GM21529 (cell line): ENCODE measurements around the gene ST3GAL3.

Source experiments
- ATAC-seq: cut with Tn5 transposase; IDR thresholded peaks from one replicate; pipeline ENCODE4 v1.9.1; 2021; ENCODE audit not compliant: unreplicated experiment

Gene ST3GAL3

GRCh38 chr1:43977376-43978263, 270.3 kb downstream of the ST3GAL3 start:
- no peak for ATAC-seq

- no peak for ATAC-seq
These were observed 270.9 kb downstream of the ST3GAL3 start for GRCh38 chr1:43978264-43978550.

- no peak for ATAC-seq
These were observed 271.4 kb downstream of the ST3GAL3 start, which contains the start of gene B4GALT2 for GRCh38 chr1:43978551-43979260. Gene B4GALT2, plus strand, starts transcription at chr1:43979210. Its CDS starts 1,951 bp downstream, at chr1:43981161.

GRCh38 chr1:43979261-43979527, 271.9 kb downstream of the ST3GAL3 start:
- no peak for ATAC-seq

GRCh38 chr1:43979528-43980254, 272.4 kb downstream of the ST3GAL3 start:
- ATAC-seq: no peak

GRCh38 chr1:43980255-43981134, 273.2 kb downstream of the ST3GAL3 start:
- no peak for ATAC-seq
